Stimulated activated CD8-positive, alpha-beta memory T cell treated with anti-CD3 and anti-CD28 coated beads, Interleukin-4, amount 100 ng/mL, for 24 hours (primary cell): ENCODE data around the gene RAB6A.
"Not testable (repeated sequence)": the region's sequence is repeated elsewhere in the genome, so short reads cannot be mapped to it uniquely, and the experiment has no call there.

Experiments used
- DNase-seq: peaks from one replicate; pipeline ENCODE4 v3.0.0-alpha.2; 2020; ENCODE audit warnings: low read depth

RAB6A gene

GRCh38 chr11:73726825-73727224 is 34.0 kb downstream of the RAB6A start:
- DNase-seq, result no peak

- no peak for DNase-seq
Observed at GRCh38 chr11:73717136-73717535, 43.7 kb downstream of the RAB6A start.

- DNase-seq, result no peak
Observed at GRCh38 chr11:73716153-73717056, 44.5 kb downstream of the RAB6A start.

GRCh38 chr11:73715541-73715940 is 45.3 kb downstream of the RAB6A start:
- no peak for DNase-seq

GRCh38 chr11:73710964-73711363 is 49.9 kb downstream of the RAB6A start:
- DNase-seq, result no peak

- no peak for DNase-seq
Observed at GRCh38 chr11:73705053-73705452, 55.8 kb downstream of the RAB6A start.

GRCh38 chr11:73693899-73694525 is 66.9 kb downstream of the RAB6A start:
- no peak for DNase-seq

- DNase-seq, result no peak
Observed at GRCh38 chr11:73680687-73681086, 80.2 kb downstream of the RAB6A start.

GRCh38 chr11:73676552-73676951 is 84.3 kb downstream of the RAB6A start:
- DNase-seq, result not testable (repeated sequence)

- no peak for DNase-seq
Observed at GRCh38 chr11:73671701-73672100, 89.2 kb downstream of the RAB6A start.

GRCh38 chr11:73670808-73671207 is 90.1 kb downstream of the RAB6A start:
- no peak for DNase-seq

- DNase-seq, result no peak
Observed at GRCh38 chr11:73667891-73668290, 93.0 kb downstream of the RAB6A start.

- no peak for DNase-seq
Observed at GRCh38 chr11:73664877-73665276, 96.0 kb downstream of the RAB6A start.

- no peak for DNase-seq
Observed at GRCh38 chr11:73663604-73664495, 97.0 kb downstream of the RAB6A start.

- DNase-seq, result no peak
Observed at GRCh38 chr11:73662445-73663157, 98.3 kb downstream of the RAB6A start.

- peak; percentile 78 for DNase-seq
Observed at GRCh38 chr11:73661035-73661628, 99.7 kb downstream of the RAB6A start.

GRCh38 chr11:73660497-73661034 is 100.3 kb downstream of the RAB6A start:
- DNase-seq, result no peak

GRCh38 chr11:73659961-73660360 is 100.9 kb downstream of the RAB6A start:
- no peak for DNase-seq

- DNase-seq, result no peak
Observed at GRCh38 chr11:73656985-73657384, 103.9 kb downstream of the RAB6A start.

GRCh38 chr11:73655686-73656085 is 105.2 kb downstream of the RAB6A start:
- no peak for DNase-seq

- no peak for DNase-seq
Observed at GRCh38 chr11:73654482-73655021, 106.3 kb downstream of the RAB6A start.
